NCI-H2171 (cell line): Measurements from ENCODE around the gene FAM163A.

Experiments used
- DNase-seq: peaks from one replicate; lab custom pipeline; 2025; lab: John Stamatoyannopoulos, UW

Gene FAM163A

GRCh38 chr1:179750630-179751029, 7.5 kb downstream of the FAM163A start:
- no peak for DNase-seq

GRCh38 chr1:179753061-179753460, 10.0 kb downstream of the FAM163A start:
- DNase-seq, result no peak

GRCh38 chr1:179754041-179754624, 11.0 kb downstream of the FAM163A start:
- DNase-seq, result no peak

- no peak for DNase-seq
Observed at GRCh38 chr1:179757933-179758332, 14.8 kb downstream of the FAM163A start.

GRCh38 chr1:179760521-179760920, 17.4 kb downstream of the FAM163A start:
- no peak for DNase-seq

- DNase-seq, result no peak
Observed at GRCh38 chr1:179761296-179761695, 18.2 kb downstream of the FAM163A start.

GRCh38 chr1:179761846-179762640, 19.0 kb downstream of the FAM163A start:
- no peak for DNase-seq

GRCh38 chr1:179767177-179767581, 24.1 kb downstream of the FAM163A start:
- DNase-seq, result no peak

- no peak for DNase-seq
Observed at GRCh38 chr1:179767996-179768395, 24.9 kb downstream of the FAM163A start.

GRCh38 chr1:179770887-179771502, 27.9 kb downstream of the FAM163A start:
- DNase-seq, result no peak

- no peak for DNase-seq
Observed at GRCh38 chr1:179773264-179773663, 30.2 kb downstream of the FAM163A start.

- no peak for DNase-seq
Observed at GRCh38 chr1:179774000-179774399, 30.9 kb downstream of the FAM163A start.

GRCh38 chr1:179774566-179774965, 31.5 kb downstream of the FAM163A start:
- DNase-seq, result no peak

GRCh38 chr1:179775009-179775408, 31.9 kb downstream of the FAM163A start:
- DNase-seq, result no peak

GRCh38 chr1:179776831-179777230, 33.7 kb downstream of the FAM163A start:
- no peak for DNase-seq

- no peak for DNase-seq
Observed at GRCh38 chr1:179777731-179778130, 34.6 kb downstream of the FAM163A start.

GRCh38 chr1:179779645-179780272, 36.7 kb downstream of the FAM163A start:
- DNase-seq, result no peak

- peak; percentile 8 for DNase-seq
Observed at GRCh38 chr1:179781962-179782361, 38.9 kb downstream of the FAM163A start.

GRCh38 chr1:179785031-179785431, 41.9 kb downstream of the FAM163A start:
- DNase-seq, result no peak

- no peak for DNase-seq
Observed at GRCh38 chr1:179785728-179786127, 42.6 kb downstream of the FAM163A start.

GRCh38 chr1:179786815-179787685, 44.0 kb downstream of the FAM163A start:
- no peak for DNase-seq

GRCh38 chr1:179788259-179788658, 45.2 kb downstream of the FAM163A start:
- no peak for DNase-seq
